Measurements from ENCODE around the gene S100A6. TPM values are rescaled to one million over a fixed set of nuclear protein-coding genes. Genes with fewer than 3 reads are reported as not detected.

Gene S100A6
- total RNA-seq, 1 donor from 2014 or later, result 9.2 TPM

GRCh38 chr1:153494976-153495535, 40.7 kb downstream of the S100A6 start:
- peak; percentile 23 for DNase-seq

GRCh38 chr1:153493343-153493960, 42.3 kb downstream of the S100A6 start:
- DNase-seq, result no peak

- DNase-seq, result peak; percentile 37
These were observed 45.3 kb downstream of the S100A6 start for GRCh38 chr1:153490272-153491051.

- DNase-seq, result peak; percentile 6
These were observed 47.1 kb downstream of the S100A6 start for GRCh38 chr1:153488731-153489130.

- DNase-seq, result no peak
These were observed 48.1 kb downstream of the S100A6 start for GRCh38 chr1:153487707-153488106.

GRCh38 chr1:153485863-153486262, 49.9 kb downstream of the S100A6 start:
- no peak for DNase-seq

Other genes starting within 250 kb of the S100A6 start
- gene PGLYRP3, start 223.0 kb downstream of the S100A6 start, total RNA-seq, result not detected
- gene PGLYRP4, start 187.2 kb downstream of the S100A6 start, total RNA-seq, result not detected
- gene S100A9, start 178.1 kb downstream of the S100A6 start, total RNA-seq, result 26.5 TPM
- 4.1 TPM for gene S100A12, start 160.4 kb downstream of the S100A6 start, total RNA-seq
- gene S100A8, start 144.9 kb downstream of the S100A6 start, total RNA-seq, result 3.9 TPM
- gene S100A7A, start 119.5 kb downstream of the S100A6 start, total RNA-seq, result not detected
- not detected for gene S100A7, start 75.3 kb downstream of the S100A6 start, total RNA-seq
- gene S100A5, start 4.9 kb upstream of the S100A6 start, total RNA-seq, result not detected
- 0.62 TPM for gene S100A4, start 9.8 kb upstream of the S100A6 start, total RNA-seq
- gene S100A3, start 13.3 kb upstream of the S100A6 start, total RNA-seq, result not detected
- gene S100A2, start 29.9 kb upstream of the S100A6 start, total RNA-seq, result not detected
- gene S100A16, start 77.1 kb upstream of the S100A6 start, total RNA-seq, result 13.3 TPM
- gene S100A14, start 80.3 kb upstream of the S100A6 start, total RNA-seq, result 0.47 TPM
- 5.3 TPM for gene S100A13, start 91.5 kb upstream of the S100A6 start, total RNA-seq
- gene S100A1, start 92.4 kb upstream of the S100A6 start, total RNA-seq, result 0.47 TPM
- gene CHTOP, start 98.1 kb upstream of the S100A6 start, total RNA-seq, result 77.0 TPM
- 36.3 TPM for gene SNAPIN, start 122.7 kb upstream of the S100A6 start, total RNA-seq
- 177 TPM for gene ILF2, start 135.0 kb upstream of the S100A6 start, total RNA-seq
- 0.16 TPM for gene NPR1, start 142.7 kb upstream of the S100A6 start, total RNA-seq
- gene INTS3, start 192.1 kb upstream of the S100A6 start, total RNA-seq, result 33.2 TPM
- 14.5 TPM for gene SLC27A3, start 239.4 kb upstream of the S100A6 start, total RNA-seq

Data from occipital lobe (tissue), 2 donors.